HL-60 (cell line): ENCODE results near the gene DCC.

ENCODE experiments used
- DNase-seq, 2 experiments: peaks; one replicate each; pipeline ENCODE4 v3.0.0-alpha.2; 2010 to 2020; ENCODE audit warnings: low read depth in 1 of 2, low spot score in 1 of 2
- H3K27ac ChIP-seq: fragments of 250-450 bp; sonication (Bioruptor Pico); replicated peaks from 2 replicates; pipeline ENCODE4 v1.5.1; 2020; ENCODE audit warnings: mild to moderate bottlenecking, moderate library complexity
- H3K27me3 ChIP-seq: fragments of 250-450 bp; sonication (Bioruptor Pico); 2 replicates; pipeline ENCODE4 v1.5.1; 2021; ENCODE audit warnings: mild to moderate bottlenecking, moderate library complexity; ENCODE audit not compliant: insufficient read depth, poor library complexity, severe bottlenecking
- H3K4me3 ChIP-seq: replicated peaks from 2 replicates; pipeline ENCODE4 v1.5.1; 2011; ENCODE audit warnings: mild to moderate bottlenecking, control low read depth, low read length; ENCODE audit not compliant: insufficient read depth
- CTCF ChIP-seq: IDR thresholded peaks from one replicate; pipeline ENCODE4 v1.5.1; 2011; ENCODE audit warnings: low read length, control low read depth, inconsistent platforms; ENCODE audit not compliant: insufficient read depth
- GABPA ChIP-seq: IDR thresholded peaks from 2 replicates; pipeline ENCODE4 v1.6.1; 2012; ENCODE audit warnings: low read depth
- POLR2AphosphoS5 ChIP-seq: IDR thresholded peaks from 2 replicates; pipeline ENCODE4 v1.6.1; 2012; ENCODE audit warnings: low read depth
- REST ChIP-seq: IDR thresholded peaks from 2 replicates; pipeline ENCODE4 v1.6.1; 2012; ENCODE audit warnings: low read depth; ENCODE audit not compliant: insufficient replicate concordance
- SPI1 ChIP-seq: IDR thresholded peaks from 2 replicates; pipeline ENCODE4 v1.6.1; 2012; ENCODE audit warnings: low read depth, mild to moderate bottlenecking, borderline replicate concordance

DCC gene

GRCh38 chr18:52812834-52813233 is 472.8 kb downstream of the DCC start:
- DNase-seq, result no peak

GRCh38 chr18:52813635-52814416 is 473.8 kb downstream of the DCC start:
- H3K4me3 ChIP-seq, result no peak overlapping the region
- TF ChIP-seq POLR2AphosphoS5, result no peak
- no peak for TF ChIP-seq CTCF
- TF ChIP-seq GABPA, result no peak
- no peak for TF ChIP-seq SPI1
- no peak for TF ChIP-seq REST
- no peak overlapping the region for H3K27ac ChIP-seq
- H3K27me3 ChIP-seq, result no peaks in the 10 kb centered on the region
- DNase-seq, result no peak

More at GRCh38 chr18:52812834-52813233, 472.8 kb downstream of the DCC start:
- no peak overlapping the region for H3K4me3 ChIP-seq
- no peaks in the 10 kb centered on the region for H3K27me3 ChIP-seq
- no peak overlapping the region for H3K27ac ChIP-seq
- TF ChIP-seq SPI1 (no peak), REST (no peak), POLR2AphosphoS5 (no peak), CTCF (no peak), GABPA (no peak)

GRCh38 chr18:52815651-52816050 is 475.7 kb downstream of the DCC start:
- Histone ChIP-seq H3K27ac (no peak overlapping the region), H3K4me3 (no peak overlapping the region), H3K27me3 (no peaks in the 10 kb centered on the region)
- TF ChIP-seq SPI1 (no peak), CTCF (no peak), POLR2AphosphoS5 (no peak), REST (no peak), GABPA (no peak)
- DNase-seq, result no peak
